Measurements from ENCODE around the gene CCR2. TPM values are rescaled to one million over a fixed set of nuclear protein-coding genes. Genes with fewer than 3 reads are reported as not detected.

CCR2 gene
- total RNA-seq, 2 experiments from 2014 or later: not detected

DNA sequence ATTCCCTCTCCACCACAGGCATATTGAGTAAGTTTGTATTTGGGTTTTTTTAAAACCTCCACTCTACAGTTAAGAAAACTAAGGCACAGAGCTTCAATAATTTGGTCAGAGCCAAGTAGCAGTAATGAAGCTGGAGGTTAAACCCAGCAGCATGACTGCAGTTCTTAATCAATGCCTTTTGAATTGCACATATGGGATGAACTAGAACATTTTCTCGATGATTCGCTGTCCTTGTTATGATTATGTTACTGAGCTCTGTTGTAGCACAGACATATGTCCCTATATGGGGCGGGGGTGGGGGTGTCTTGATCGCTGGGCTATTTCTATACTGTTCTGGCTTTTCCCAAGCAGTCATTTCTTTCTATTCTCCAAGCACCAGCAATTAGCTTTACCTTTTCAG is 15.2 kb downstream of the CCR2 start:
- Histone ChIP-seq H3K79me2 (ENCODE audit: insufficient read depth, low read depth, low read length) (no peaks in the 10 kb centered on the region), H3K9me3 (ENCODE audit: low read length) (no peaks in the 10 kb centered on the region), H2AFZ (ENCODE audit: low read length) (no peak overlapping the region), H3K36me3 (ENCODE audit: insufficient read depth, low read length) (no peaks in the 10 kb centered on the region), H3K27ac (ENCODE audit: low read depth, low read length, poor library complexity, severe bottlenecking) (no peak overlapping the region), H3K9me2 (ENCODE audit: insufficient read depth, low read length) (no peaks in the 10 kb centered on the region), H3K4me2 (ENCODE audit: low read length) (no peak overlapping the region), H3K4me3 (ENCODE audit: low read depth, low read length, poor library complexity, severe bottlenecking) (no peak overlapping the region), H4K20me1 (ENCODE audit: insufficient read depth, low read length) (no peaks in the 10 kb centered on the region), H3K4me1 (ENCODE audit: insufficient read depth, low read length, poor library complexity, severe bottlenecking) (no peaks in the 10 kb centered on the region)
- no TSS peak for BruUV-seq (replicated peaks)
- TF ChIP-seq, protein P1, sequence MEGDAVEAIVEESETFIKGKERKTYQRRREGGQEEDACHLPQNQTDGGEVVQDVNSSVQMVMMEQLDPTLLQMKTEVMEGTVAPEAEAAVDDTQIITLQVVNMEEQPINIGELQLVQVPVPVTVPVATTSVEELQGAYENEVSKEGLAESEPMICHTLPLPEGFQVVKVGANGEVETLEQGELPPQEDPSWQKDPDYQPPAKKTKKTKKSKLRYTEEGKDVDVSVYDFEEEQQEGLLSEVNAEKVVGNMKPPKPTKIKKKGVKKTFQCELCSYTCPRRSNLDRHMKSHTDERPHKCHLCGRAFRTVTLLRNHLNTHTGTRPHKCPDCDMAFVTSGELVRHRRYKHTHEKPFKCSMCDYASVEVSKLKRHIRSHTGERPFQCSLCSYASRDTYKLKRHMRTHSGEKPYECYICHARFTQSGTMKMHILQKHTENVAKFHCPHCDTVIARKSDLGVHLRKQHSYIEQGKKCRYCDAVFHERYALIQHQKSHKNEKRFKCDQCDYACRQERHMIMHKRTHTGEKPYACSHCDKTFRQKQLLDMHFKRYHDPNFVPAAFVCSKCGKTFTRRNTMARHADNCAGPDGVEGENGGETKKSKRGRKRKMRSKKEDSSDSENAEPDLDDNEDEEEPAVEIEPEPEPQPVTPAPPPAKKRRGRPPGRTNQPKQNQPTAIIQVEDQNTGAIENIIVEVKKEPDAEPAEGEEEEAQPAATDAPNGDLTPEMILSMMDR (conservative IDR thresholded peaks at IDR 0.05; ENCODE audit: low read length): no peak
- no peak for TF ChIP-seq EZH2phosphoT487 (IDR thresholded peaks at IDR 0.05; ENCODE audit: borderline replicate concordance, low read depth, low read length)
- ChIA-PET POLR2A (interaction anchor here (0.5 to 1.4 kb wide), 2 partner anchors 75 to 390 kb away, joined by 3 to 7 read pairs; no protein-coding TSS in a partner anchor), CTCF (ENCODE audit: unreplicated experiment) (interaction anchor here (1.7 kb wide), 1 partner anchor 9 kb away, joined by 7 read pairs; no protein-coding TSS in a partner anchor)
- intact Hi-C loops (cut with micrococcal nuclease; ENCODE audit: unreplicated experiment): no loop called here
- DNase-seq (ENCODE audit: low spot score): no peak

GRCh38 chr3:46369675-46370132 is 15.8 kb downstream of the CCR2 start:
- no peaks in the 10 kb centered on the region for H3K9me2 ChIP-seq (ENCODE audit: insufficient read depth, low read length)
- TF ChIP-seq EZH2phosphoT487 (IDR thresholded peaks at IDR 0.05; ENCODE audit: borderline replicate concordance, low read depth, low read length): no peak
- TF ChIP-seq, protein P1 (conservative IDR thresholded peaks at IDR 0.05; ENCODE audit: low read length): no peak
- no peak overlapping the region for H2AFZ ChIP-seq (ENCODE audit: low read length)
- POLR2A ChIA-PET: interaction anchor here (1.1 to 1.4 kb wide), 3 partner anchors 14 to 135 kb away, joined by 3 read pairs; no protein-coding TSS in a partner anchor
- H4K20me1 ChIP-seq (ENCODE audit: insufficient read depth, low read length): no peaks in the 10 kb centered on the region
- no peak overlapping the region for H3K4me2 ChIP-seq (ENCODE audit: low read length)
- CTCF ChIA-PET (ENCODE audit: unreplicated experiment): interaction anchor here (1.7 kb wide), 1 partner anchor 8 kb away, joined by 7 read pairs; no protein-coding TSS in a partner anchor
- intact Hi-C loops (cut with micrococcal nuclease; ENCODE audit: unreplicated experiment): loop anchor here (10.0 kb wide), 2 partner anchors 155 to 605 kb away; no protein-coding TSS in a partner anchor
- H3K27ac ChIP-seq (ENCODE audit: low read depth, low read length, poor library complexity, severe bottlenecking): no peak overlapping the region
- H3K9me3 ChIP-seq (ENCODE audit: low read length): no peaks in the 10 kb centered on the region
- BruUV-seq (replicated peaks): no TSS peak
- H3K4me1 ChIP-seq (ENCODE audit: insufficient read depth, low read length, poor library complexity, severe bottlenecking): no peaks in the 10 kb centered on the region
- no peak for DNase-seq (ENCODE audit: low spot score)
- H3K4me3 ChIP-seq (ENCODE audit: low read depth, low read length, poor library complexity, severe bottlenecking): no peak overlapping the region
- H3K79me2 ChIP-seq (ENCODE audit: insufficient read depth, low read depth, low read length): no peaks in the 10 kb centered on the region
- no peaks in the 10 kb centered on the region for H3K36me3 ChIP-seq (ENCODE audit: insufficient read depth, low read length)

- no peak within 1 kb of the TSS for H3K4me3 ChIP-seq (ENCODE audit: low read depth, low read length, poor library complexity, severe bottlenecking)
- H3K9me2 ChIP-seq (ENCODE audit: insufficient read depth, low read length): no peaks in the 10 kb centered on the region
- no peak; the same call in 1 of the 2 replicates for TF ChIP-seq EZH2phosphoT487 (IDR thresholded peaks at IDR 0.05; ENCODE audit: borderline replicate concordance, low read depth, low read length)
- TF ChIP-seq, protein P1 (conservative IDR thresholded peaks at IDR 0.05; ENCODE audit: low read length): no peak
- H3K4me2 ChIP-seq (ENCODE audit: low read length): no peak within 1 kb of the TSS
- ChIA-PET CTCF (ENCODE audit: unreplicated experiment) (no interaction called here), POLR2A (interaction anchor here (0.6 to 1.4 kb wide), 4 partner anchors 12 to 302 kb away, joined by 3 read pairs; no protein-coding TSS in a partner anchor)
- no peaks in the 10 kb centered on the region for H3K79me2 ChIP-seq (ENCODE audit: insufficient read depth, low read depth, low read length)
- H3K36me3 ChIP-seq (ENCODE audit: insufficient read depth, low read length): no peaks in the 10 kb centered on the region
- no peaks in the 10 kb centered on the region for H4K20me1 ChIP-seq (ENCODE audit: insufficient read depth, low read length)
- DNase-seq (ENCODE audit: low spot score): no peak
- no peaks in the 10 kb centered on the region for H3K9me3 ChIP-seq (ENCODE audit: low read length)
- H3K27ac ChIP-seq (ENCODE audit: low read depth, low read length, poor library complexity, severe bottlenecking): no peak within 1 kb of the TSS
- no peak within 1 kb of the TSS for H2AFZ ChIP-seq (ENCODE audit: low read length)
- H3K4me1 ChIP-seq (ENCODE audit: insufficient read depth, low read length, poor library complexity, severe bottlenecking): no peaks in the 10 kb centered on the region
- no TSS peak for BruUV-seq (replicated peaks)
- intact Hi-C loops (cut with micrococcal nuclease; ENCODE audit: unreplicated experiment): loop anchor here (10.0 kb wide), 2 partner anchors 156 to 606 kb away; no protein-coding TSS in a partner anchor
These were observed 17.1 kb downstream of the CCR2 start, which contains the start of gene CCR5 for GRCh38 chr3:46370839-46371518. CCR5 (plus strand) TSS chr3:46370946; CDS start chr3:46372903, 1,957 bp downstream.
